ENCODE data around the gene MRPS25.

The MRPS25 gene

DNA sequence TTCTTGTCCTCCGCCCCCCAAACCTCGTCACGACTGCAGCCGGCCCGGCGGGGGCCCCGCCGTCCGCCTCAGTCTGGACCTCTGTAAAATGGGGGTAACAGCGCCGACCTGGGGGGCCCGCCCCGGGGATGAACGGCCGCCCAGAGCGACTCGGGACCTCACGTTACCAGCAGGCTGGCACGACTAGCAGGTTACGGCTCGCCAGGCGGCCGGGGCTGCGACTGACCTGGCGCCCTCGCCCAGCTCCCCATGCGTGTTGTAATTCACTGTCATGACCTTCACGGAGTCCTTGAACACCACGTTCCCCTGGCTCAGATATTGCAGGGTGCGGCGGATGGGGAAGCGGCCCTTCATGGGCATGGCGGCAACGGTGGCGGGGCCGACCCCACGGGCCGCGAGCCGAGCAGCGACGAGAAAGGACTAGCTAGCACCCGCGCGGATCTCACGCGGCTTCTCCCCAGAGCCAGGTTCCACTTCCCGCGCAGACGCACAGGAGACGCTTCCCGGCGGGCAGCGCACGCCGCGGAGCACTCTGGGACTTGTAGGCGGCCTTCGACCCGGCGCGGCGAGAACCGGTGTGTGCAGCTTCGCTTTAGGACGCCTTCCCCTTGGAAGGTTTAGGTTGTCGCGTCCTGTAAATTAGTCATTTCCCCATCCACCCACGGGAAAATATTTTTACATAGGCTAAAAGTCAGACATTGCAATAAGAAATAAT lies at the start of gene MRPS25:
TSS of gene MRPS25 (minus strand) at position 481 of the 715 bp plus-strand sequence. CDS start at position 360, 121 bp downstream.
- peak; percentile 77 for DNase-seq (ENCODE audit: low read depth)
- peak within 1 kb of the TSS; percentile 94 for H3K4me3 ChIP-seq (ENCODE audit: low read depth, low read length)
- no peak for TF ChIP-seq CTCF (IDR thresholded peaks at IDR 0.05; ENCODE audit: low read depth, low read length, missing control alignments)
- in situ Hi-C loops (cut with HindIII; ENCODE audit: low sequenced_read_pairs) = no loop called here

- in situ Hi-C loops (cut with HindIII; ENCODE audit: low sequenced_read_pairs) = no loop called here
- no peak overlapping the region for H3K4me3 ChIP-seq (ENCODE audit: low read depth, low read length)
- DNase-seq (ENCODE audit: low read depth) = no peak
- no peak for TF ChIP-seq CTCF (IDR thresholded peaks at IDR 0.05; ENCODE audit: low read depth, low read length, missing control alignments)
Measured at GRCh38 chr3:15113884-15114283, 48.8 kb upstream of the MRPS25 start.

- in situ Hi-C loops (cut with HindIII; ENCODE audit: low sequenced_read_pairs) = no loop called here
- no peak for DNase-seq (ENCODE audit: low read depth)
- no peak for TF ChIP-seq CTCF (IDR thresholded peaks at IDR 0.05; ENCODE audit: low read depth, low read length, missing control alignments)
- no peak overlapping the region for H3K4me3 ChIP-seq (ENCODE audit: low read depth, low read length)
Measured at GRCh38 chr3:15113471-15113870, 48.4 kb upstream of the MRPS25 start.

- no peak for TF ChIP-seq CTCF (IDR thresholded peaks at IDR 0.05; ENCODE audit: low read depth, low read length, missing control alignments)
- H3K4me3 ChIP-seq (ENCODE audit: low read depth, low read length) = no peak overlapping the region
- no peak for DNase-seq (ENCODE audit: low read depth)
- in situ Hi-C loops (cut with HindIII; ENCODE audit: low sequenced_read_pairs) = no loop called here
Measured at GRCh38 chr3:15112011-15112410, 46.9 kb upstream of the MRPS25 start.

DNA sequence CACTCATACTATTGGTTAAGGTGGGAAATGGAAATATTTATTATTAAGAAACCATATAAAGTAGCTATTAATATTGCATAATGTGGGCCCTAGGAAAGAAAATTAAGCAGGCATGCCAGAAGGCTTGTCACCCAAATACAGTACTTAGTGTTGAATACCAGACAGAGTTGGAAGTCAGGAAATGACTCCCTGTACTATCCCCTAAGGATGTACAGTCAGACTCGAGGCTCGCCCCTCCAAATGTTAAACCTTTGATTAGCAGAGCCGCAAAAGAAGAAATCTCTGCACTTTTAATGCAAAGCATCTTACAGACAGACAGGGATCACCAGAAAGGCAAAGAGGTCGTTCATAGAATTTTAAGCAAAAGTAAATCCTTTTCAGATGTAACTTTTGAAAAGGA lies 45.1 kb upstream of the MRPS25 start:
- no peak overlapping the region for H3K4me3 ChIP-seq (ENCODE audit: low read depth, low read length)
- no peak for DNase-seq (ENCODE audit: low read depth)
- in situ Hi-C loops (cut with HindIII; ENCODE audit: low sequenced_read_pairs) = no loop called here
- TF ChIP-seq CTCF (IDR thresholded peaks at IDR 0.05; ENCODE audit: low read depth, low read length, missing control alignments) = no peak

DNA sequence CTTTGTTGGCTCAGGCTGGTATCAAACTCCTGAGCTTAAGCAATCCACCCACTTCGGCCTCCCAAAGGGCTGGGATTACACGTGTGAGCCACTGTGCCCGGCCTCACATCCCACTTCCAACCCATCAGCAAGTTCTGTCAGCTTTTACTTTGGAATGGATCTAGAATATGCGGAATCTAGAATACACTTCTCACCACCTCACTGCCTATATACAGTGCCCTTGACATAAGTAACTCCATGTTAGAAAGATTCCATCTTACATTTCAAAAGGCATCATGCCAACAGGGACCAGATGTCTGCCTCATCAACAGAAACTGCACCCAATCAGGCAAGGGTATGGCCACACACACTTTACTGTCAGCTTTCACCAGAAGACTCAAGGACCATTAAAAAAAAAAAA lies 43.8 kb upstream of the MRPS25 start:
- H3K4me3 ChIP-seq (ENCODE audit: low read depth, low read length) = no peak overlapping the region
- DNase-seq (ENCODE audit: low read depth) = no peak
- TF ChIP-seq CTCF (IDR thresholded peaks at IDR 0.05; ENCODE audit: low read depth, low read length, missing control alignments) = no peak
- in situ Hi-C loops (cut with HindIII; ENCODE audit: low sequenced_read_pairs) = no loop called here
